AG08395 (cell line): ENCODE results near the gene NAT9.

Source experiments
- DNase-seq: peaks from one replicate; pipeline ENCODE4 v3.0.0; 2012; ENCODE audit warnings: mixed read lengths, low spot score

NAT9 gene

DNA sequence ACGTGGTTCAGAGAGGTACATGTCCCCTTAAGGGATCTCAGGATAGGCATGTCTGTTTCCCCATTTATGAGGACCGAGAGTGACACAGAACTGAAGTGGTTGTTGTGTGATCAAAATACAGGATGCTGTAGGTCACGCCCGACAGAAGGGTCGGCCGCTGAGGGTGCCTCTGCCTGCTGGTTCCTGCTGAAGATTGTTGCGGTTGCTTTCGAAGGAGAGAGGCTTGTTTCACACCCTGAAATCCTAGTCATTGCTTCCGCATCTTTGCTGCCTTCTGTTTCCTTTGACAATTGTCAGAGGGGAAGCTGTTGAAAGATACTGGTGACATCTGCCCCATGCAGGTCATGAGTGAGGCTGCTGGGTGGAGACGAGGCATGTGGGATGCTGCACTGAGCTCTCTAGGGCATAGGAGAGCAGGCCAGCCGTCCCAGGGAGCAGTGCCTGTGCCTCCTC, 3.8 kb upstream of the NAT9 start:
- DNase-seq: no peak

- no peak for DNase-seq
These were observed 3.4 kb upstream of the NAT9 start for GRCh38 chr17:74779501-74779900.

- DNase-seq: no peak
These were observed 2.8 kb upstream of the NAT9 start for GRCh38 chr17:74778960-74779359.

- DNase-seq: no peak
These were observed 1.9 kb upstream of the NAT9 start for GRCh38 chr17:74777901-74778515.

- DNase-seq: no peak
These were observed 845 bp upstream of the NAT9 start for GRCh38 chr17:74776990-74777389.

GRCh38 chr17:74775409-74776043, 619 bp downstream of the NAT9 start:
- DNase-seq: peak; percentile 16

GRCh38 chr17:74773871-74774286, 2.3 kb downstream of the NAT9 start:
- DNase-seq: peak; percentile 45

GRCh38 chr17:74773414-74773813, 2.7 kb downstream of the NAT9 start:
- no peak for DNase-seq

- no peak for DNase-seq
These were observed 4.1 kb downstream of the NAT9 start for GRCh38 chr17:74772053-74772452.

- DNase-seq: no peak
These were observed 4.7 kb downstream of the NAT9 start for GRCh38 chr17:74771319-74771914.

GRCh38 chr17:74770498-74771318, 5.4 kb downstream of the NAT9 start:
- peak; percentile 50 for DNase-seq

- DNase-seq: no peak
These were observed 6.2 kb downstream of the NAT9 start for GRCh38 chr17:74769856-74770497.

GRCh38 chr17:74769266-74769855, 6.8 kb downstream of the NAT9 start:
- DNase-seq: no peak

DNA sequence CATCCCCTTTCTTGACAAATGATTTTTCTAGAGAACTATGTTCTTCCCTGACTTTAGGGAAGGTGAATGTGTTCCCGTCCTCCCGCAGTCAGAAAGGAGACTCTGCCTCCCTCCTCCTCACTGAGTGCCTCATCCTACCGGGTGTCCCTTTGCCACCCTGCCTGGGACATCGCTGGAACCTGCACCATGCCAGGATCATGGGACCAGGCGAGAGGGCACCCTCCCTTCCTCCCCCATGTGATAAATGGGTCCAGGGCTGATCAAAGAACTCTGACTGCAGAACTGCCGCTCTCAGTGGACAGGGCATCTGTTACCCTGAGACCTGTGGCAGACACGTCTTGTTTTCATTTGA, 7.4 kb downstream of the NAT9 start:
- no peak for DNase-seq

DNA sequence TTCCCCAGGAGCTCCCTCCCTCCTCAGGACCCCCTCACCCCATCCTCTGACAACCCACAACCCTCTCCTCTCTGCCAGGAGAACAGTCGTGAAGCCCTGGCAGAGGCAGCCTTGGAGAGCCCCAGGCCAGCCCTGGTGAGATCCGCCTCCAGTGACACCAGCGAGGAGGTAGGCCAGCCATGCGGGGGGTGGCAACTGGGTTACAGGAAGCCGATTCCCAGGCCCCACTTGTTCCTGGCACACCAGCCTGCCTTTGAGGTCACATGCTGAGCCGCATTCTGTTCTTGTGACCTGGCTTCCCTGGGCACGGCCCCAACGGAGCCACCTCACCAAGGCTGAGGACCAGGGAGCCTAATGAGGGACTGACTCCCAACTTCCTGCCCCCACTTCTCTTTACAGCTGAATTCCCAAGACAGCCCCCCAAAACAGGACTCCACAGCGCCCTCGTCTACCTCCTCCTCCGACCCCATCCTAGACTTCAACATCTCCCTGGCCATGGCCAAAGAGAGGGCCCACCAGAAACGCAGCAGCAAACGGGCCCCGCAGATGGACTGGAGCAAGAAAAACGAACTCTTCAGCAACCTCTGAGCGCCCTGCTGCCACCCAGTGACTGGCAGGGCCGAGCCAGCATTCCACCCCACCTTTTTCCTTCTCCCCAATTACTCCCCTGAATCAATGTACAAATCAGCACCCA, 7.9 kb downstream of the NAT9 start:
- peak; percentile 92 for DNase-seq

DNA sequence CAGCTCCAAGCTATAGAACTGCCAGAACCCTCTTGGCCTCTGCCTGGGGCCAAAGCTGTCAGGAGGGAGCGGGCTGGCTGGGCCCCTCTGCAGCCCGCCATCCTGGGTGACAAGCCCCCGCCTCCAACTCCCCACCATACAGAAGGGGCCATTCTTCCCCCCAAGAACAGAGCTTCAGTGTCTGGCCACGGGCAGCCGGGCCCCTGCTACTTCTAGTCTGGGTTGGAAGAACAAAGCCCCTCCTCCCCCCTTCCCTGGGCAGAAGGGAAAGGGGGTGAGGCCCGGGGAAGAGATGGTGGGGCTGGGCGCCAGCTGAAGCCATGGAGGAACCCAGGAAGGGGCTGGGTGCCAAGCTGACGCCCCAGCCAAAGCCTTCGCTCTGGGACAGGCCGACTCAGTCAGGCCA, 9.0 kb downstream of the NAT9 start:
- no peak for DNase-seq

GRCh38 chr17:74766413-74766812, 9.7 kb downstream of the NAT9 start:
- no peak for DNase-seq

DNA sequence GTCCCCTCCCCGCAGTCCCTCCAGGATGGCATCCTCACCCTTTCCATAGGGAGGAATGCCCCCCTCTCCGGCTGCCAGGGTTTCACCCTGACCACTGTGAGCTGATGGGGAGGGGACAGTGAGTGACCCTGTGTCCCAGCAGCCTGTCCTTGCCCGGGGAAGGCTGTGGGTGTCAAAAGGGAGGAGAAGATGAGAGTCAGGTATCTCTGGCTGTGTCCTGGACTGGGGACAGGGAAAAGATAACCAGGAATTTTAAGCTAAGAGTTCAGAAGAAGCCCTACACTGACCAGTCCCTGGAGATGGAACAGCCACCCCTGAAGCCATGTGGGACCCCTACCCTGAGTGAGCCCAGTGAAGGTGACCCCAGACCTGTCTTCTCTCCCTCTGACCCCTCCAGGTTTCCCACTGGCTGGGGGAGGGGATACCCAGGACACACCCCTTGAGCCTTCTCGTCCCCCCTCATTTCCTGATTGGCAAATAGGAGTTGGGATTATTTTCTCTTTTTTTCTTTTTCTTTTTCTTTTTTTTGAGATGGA, 11.3 kb downstream of the NAT9 start:
- no peak for DNase-seq

- no peak for DNase-seq
These were observed 12.4 kb downstream of the NAT9 start for GRCh38 chr17:74763565-74764387.

- no peak for DNase-seq
These were observed 14.2 kb downstream of the NAT9 start for GRCh38 chr17:74761931-74762330.
